GM18507 (cell line): ENCODE results near the gene CBX6.

Experiments used
- DNase-seq: peaks from one replicate; pipeline ENCODE4 v3.0.0; 2011; ENCODE audit warnings: low read depth; ENCODE audit not compliant: insufficient read length; ENCODE audit errors: extremely low spot score
- FAIRE-seq: peaks from 2 replicates; lab custom pipeline; 2011; peaks lifted over from hg19 to GRCh38; lab: Jason Lieb, UNC

CBX6 gene

DNA sequence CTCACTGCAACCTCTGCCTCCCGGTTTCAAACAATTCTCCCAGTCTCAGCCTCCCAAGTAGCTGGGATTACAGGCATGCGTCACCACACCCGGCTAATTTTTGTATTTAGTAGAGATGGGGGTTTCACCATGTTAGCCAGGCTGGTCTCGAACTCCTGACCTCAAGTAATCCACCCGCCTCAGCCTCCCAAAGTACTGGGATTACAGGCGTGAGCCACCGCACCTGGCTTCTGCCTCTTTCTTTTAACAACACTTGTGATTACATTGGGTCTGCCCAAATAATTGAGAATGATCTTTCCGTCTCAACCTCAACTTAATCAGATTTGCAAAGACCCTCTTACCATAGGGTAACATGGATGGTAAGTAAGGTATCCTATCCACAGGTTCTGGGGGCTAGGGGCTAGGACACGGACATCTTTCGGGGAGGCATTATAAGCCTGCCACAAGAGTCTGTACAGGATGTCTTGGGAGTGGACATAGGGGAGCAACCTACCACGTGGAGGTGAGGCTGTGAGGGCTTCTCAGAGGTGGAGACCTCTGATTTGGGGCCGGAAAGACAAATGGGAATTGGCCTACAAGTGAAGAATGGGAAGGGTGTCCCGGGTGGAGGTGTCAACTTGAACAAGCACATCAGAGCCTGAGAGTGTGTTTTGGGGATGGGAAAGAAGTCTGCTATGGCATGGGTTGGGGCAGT lies 2.7 kb upstream of the CBX6 start:
- FAIRE-seq (no peak), DNase-seq (no peak)

DNA sequence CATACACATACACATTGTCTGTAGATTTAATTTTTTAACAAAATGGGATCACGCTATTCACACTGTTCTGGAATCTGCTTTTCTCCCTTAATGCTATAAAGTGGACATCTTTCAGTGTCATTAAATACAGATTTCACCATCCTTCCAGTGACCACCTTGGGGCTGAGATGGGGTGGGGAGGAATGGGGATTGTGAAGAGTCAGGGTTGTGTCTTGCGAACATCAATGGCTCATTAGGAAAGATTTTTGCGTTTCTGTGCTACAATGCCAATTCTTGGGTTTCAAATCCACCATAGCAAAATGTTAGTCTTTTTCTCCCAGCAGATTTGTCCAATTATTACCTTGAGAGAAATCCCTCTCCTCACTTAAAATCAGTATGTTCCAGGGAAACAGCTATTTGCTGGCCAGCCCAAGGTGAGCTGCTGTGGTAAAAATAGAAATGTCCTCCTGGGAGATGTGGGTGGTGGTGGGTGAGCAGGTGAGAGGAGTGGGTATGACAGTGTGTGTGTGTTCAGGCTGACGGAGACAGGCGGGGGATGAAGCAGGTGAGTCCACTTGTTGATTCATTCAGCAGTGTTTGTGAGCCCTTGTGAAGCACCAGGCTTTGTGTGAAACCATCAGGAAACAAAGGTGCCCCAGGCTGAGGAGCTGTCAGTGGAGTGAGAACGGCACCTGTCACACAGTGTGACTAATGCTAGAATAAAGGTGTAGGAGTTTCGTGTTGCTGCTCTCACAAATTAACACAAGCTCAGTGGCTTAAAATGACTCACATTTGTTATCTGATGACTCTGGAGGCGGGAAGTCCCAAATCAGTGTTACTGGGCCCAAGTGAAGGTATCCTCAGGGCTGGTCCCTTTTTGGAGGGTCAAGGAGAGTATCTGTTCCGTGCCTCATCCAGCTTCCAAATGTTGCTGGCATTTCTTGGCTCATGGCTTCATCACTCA lies 1.7 kb upstream of the CBX6 start:
- DNase-seq (no peak), FAIRE-seq (peak; percentile 74)

DNA sequence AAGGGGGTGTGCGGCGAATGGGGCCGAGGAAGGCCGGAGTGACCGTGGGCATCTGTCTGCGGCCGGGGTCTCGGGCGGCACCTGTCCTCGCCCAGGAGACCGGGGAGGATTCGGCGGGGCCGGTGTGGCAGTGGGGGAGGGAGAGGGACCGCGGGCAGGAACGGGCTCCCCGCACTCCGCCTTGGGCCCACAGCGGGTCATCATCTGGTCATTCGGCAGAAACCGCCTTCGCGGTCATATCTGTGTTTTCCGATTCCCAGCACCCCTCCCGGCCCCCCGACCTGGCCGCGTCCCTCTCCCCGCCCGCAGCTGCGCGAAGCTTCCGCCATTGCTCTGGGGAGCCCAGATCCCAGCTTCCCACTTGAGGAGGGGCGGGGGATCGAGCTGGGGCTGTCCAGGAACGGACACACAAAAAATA lies 824 bp upstream of the CBX6 start:
- FAIRE-seq (no peak), DNase-seq (no peak)

DNA sequence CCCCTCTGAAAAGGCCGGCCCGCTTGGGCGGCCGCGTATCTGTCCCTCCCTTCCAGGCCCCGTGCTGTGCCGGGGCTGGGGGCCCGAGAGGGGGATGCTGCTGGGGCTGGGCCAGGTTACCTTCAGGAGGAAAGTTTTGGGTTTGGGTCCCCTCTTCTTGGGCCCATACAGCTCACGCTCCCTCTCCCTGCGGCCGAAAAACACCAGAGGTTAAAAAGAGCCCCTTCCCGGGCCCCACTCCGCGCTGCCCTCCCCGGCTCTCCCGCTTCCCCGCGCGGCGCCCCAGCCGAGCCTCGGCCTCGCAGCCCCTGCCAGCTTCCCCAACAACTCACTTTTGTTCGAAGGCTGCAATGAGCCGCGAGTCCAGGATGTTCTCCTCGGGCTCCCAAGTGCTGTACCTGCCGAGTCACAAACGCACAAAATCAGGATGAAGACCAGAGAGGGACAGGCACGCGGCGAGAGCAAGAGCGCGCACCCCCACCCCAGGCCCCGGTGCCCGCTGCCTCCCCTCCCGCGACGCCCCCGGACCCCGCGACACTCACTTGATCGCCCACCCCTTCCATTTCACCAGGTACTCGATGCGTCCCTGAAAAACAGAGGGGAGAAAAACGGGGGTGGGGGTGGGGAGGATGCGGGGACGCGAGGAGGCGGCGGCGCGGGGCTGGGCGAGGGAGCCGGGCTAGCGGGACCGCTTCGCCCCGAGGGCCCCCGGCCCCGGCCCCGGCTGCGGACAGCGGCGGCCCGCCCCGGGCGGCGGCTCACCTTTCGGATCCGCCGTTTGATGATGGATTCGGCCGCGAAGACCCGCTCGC lies 450 bp downstream of the CBX6 start:
- DNase-seq, result no peak
- peak; percentile 12 for FAIRE-seq

DNA sequence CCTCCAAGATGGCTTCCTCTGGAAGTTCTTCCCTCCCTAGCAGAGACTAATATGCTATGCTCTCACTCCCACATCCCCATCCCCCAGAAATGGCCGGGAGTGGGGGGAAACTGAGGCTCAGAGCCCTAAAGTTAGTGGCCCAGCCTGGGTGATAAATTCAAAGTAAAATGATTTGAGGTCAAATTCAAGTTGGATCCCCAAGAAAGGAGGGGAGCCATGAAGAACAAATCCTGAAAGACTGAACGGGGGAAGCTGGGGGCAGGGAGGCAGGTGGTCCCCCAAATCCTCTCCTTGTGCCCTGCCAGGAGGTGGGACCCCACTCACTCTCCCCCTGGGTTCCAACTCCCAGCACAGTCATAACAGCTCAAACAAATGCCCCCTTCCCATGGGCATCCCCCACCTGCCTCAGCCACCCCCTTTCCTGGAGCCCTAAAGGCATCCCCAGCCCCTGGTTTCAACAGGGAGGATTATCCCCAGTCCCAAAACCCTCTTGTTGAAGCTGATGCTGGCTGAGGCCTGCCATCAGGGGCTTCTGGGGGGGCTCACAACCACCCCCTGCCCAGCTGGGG lies 1.1 kb downstream of the CBX6 start:
- DNase-seq (no peak), FAIRE-seq (no peak)

GRCh38 chr22:38870312-38870741 lies 1.7 kb downstream of the CBX6 start:
- FAIRE-seq (peak; percentile 93), DNase-seq (peak; percentile 52)

GRCh38 chr22:38869663-38870062 lies 2.4 kb downstream of the CBX6 start:
- no peak for DNase-seq
- no peak for FAIRE-seq

DNA sequence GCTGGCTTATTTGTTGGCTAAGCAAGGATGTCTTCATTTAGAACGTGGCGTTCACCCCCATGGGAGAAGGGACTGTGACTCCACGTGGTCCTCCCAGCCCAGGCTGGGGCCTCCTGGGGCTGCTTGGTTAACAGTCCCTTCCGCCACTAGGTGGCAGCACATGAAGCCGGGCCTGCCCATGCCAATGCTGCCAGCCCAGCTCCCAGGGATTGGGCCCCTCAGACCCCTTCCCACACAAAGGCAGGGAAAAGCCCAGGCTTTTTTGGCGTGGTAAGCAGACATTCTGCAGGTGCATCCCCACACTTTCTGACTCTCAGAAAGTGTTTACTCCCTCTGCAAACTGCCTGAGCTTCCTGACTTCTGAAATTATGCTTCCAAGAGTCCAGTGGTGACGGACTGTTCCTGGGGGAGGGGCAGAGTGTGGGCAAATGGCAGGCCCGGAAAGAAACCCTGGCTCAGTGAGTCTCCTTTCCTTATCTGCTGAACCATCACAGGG lies 3.1 kb downstream of the CBX6 start:
- DNase-seq (peak; percentile 63), FAIRE-seq (peak; percentile 78)

DNA sequence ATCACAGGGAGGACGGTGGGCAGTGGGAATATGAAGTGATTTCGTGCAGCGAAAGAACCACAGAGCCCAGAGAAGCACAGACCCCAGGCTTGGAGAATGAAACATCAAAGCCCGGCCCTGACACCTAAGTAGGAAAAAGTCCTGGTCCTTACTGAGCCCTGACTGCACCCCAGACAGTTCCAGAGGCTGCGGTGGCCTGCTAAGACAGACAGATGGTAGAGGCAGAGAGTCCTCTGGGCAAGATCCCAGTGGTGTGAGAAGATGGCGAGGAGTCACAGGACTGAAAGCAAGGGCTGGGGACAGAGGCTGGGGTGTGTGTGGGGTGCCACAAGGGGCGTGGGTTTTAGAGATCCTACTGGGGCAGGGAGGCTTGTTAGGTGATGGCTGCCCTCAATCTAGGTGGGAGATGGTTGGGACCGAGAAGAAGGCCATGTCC lies 3.7 kb downstream of the CBX6 start:
- FAIRE-seq, result no peak

DNA sequence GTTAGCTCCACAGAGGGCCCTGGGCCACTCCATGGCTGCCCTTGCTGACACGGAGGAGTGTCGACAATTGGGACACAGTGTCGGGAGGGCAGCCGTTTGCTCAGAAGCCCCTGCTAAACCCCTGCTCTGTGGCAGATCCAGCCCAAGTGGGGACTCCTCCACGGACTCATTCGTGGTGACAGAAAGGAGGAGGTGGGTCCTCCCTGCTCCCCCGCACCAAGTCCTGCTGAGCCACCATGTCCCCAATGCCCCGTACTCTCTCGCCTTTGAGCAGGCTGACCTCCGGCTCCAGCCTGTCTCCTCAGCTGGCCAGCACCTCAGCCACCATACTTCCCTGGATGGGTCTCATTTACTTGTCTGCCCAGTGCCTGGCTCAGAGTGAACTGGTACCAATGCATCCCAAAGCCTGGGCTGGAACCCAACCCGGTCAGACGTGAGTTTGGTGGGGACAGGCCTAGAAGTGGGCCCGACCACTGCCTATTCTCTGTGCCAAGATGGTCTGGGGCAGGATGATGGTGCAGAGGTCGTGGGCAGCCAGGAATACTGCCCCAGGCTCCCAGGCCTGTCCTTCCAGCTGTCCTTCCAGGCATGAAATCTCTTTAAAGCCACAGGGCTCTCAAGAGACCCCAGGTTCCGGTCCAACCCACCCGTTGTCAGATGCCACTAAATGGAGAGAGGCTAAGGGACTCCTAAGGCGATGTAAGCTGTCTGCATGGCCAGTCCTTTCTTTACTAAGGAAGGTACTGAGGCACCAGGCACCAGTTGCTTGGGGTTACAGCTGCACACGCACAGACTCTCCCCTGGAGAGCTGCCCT lies 4.3 kb downstream of the CBX6 start:
- FAIRE-seq, result no peak
- DNase-seq, result no peak

More for the DNA sequence above, 3.7 kb downstream of the CBX6 start:
- DNase-seq, result no peak

- DNase-seq (no peak), FAIRE-seq (no peak)
Measured at GRCh38 chr22:38867124-38867455, 4.9 kb downstream of the CBX6 start.

GRCh38 chr22:38866399-38867123 lies 5.5 kb downstream of the CBX6 start:
- DNase-seq (no peak), FAIRE-seq (no peak)

DNA sequence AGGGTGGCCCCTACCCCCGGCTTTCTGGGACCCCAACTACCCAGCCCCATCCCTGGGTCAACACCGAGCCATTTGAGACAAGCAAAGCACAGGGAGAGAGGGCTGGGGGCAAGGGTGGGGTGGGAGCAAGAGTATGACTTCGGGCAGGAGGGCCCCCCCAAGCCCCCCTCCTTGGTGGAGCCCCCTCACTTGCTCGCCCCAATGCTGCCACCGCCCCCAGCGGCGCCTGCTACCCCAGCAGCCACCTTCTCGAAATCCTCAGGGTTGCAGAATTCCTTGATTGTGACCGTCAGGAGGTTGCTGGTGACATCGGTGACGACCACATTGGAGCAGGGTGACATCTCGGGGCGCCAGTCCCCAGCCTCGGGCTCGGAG lies 6.0 kb downstream of the CBX6 start:
- FAIRE-seq (no peak), DNase-seq (no peak)

DNA sequence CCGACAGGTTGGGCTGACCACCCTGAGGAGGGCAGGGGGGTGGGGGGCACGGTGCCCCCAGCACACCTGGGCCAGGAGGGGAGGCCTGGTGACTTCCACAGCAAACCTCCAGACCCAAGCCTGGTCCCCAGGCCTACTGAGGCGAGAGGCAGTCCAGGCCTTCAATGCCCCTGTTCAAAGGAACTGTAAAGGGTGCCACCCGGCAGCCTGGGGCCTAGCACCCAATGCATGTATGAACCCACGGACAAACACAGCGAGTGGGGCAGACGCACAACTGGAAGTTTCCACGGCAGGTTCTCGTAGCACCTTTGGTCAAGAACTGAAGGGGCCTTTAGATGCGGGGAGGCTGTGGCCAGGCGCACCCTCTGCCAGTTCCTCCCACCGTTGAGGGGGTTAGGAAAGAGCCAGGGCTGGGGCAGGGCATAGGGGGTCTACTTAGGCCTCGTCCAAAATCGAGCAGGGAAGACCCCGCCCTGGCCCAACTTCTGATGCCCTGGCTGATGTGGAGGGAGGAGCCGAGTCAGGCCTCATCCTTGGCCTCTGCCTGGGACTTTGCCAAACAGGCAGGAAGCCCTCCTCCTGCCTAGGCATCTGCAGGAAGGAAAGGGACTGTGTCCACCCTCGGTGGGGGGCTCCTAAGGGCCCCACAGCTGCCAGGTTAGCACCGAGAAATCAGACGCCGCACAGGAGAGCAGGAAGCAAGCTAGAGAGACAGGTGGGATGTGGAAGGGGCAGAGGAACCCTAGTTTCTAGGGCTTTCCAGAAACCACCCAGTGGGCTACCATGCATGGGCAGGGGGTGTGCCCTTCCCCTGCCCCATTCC lies 6.6 kb downstream of the CBX6 start:
- FAIRE-seq, result no peak
- no peak for DNase-seq

GRCh38 chr22:38864361-38865191 lies 7.4 kb downstream of the CBX6 start:
- DNase-seq (no peak), FAIRE-seq (no peak)

- DNase-seq, result no peak
- FAIRE-seq, result no peak
Measured at GRCh38 chr22:38863531-38864131, 8.4 kb downstream of the CBX6 start.
